IMR-90 (cell line): ENCODE data around the gene PRTG. TPM values are rescaled to one million over a fixed set of nuclear protein-coding genes. Genes with fewer than 3 reads are reported as not detected.

ENCODE experiments used
- ATAC-seq: fragments of 200-7000 bp; cut with Tn5 transposase; 2 replicates; pipeline ENCODE4 v1.9.1; 2020; ENCODE audit warnings: low read depth, mild to moderate bottlenecking, moderate library complexity
- BruUV-seq: library from RNA; stranded (reverse); fragments of 400-500 nt; replicated peaks from 2 replicates; lab custom pipeline; 2021; lab: Mats Ljungman, UMichigan
- CTCF ChIA-PET: fragments of 300-600 bp; formaldehyde crosslinking; extraction: SDS; loops from one replicate; lab custom pipeline; 2021; ENCODE audit warnings: antibody characterized with exemption; lab: Yijun Ruan, JAX
- POLR2A ChIA-PET: fragments of 300-600 bp; sonication (Branson Sonifier 250); formaldehyde crosslinking; loops from one replicate; lab custom pipeline; 2022; ENCODE audit warnings: antibody characterized with exemption; ENCODE audit not compliant: unreplicated experiment; lab: Charles Lee
- DNase-seq: peaks from one replicate; pipeline ENCODE4 v3.0.0; 2013
- H2AFZ ChIP-seq: replicated peaks from 2 replicates; pipeline ENCODE3; 2013; ENCODE audit warnings: low read length, mild to moderate bottlenecking; ENCODE audit not compliant: poor library complexity
- H2AK5ac ChIP-seq: 2 replicates; pipeline ENCODE4 v1.6.1; 2013; ENCODE audit warnings: low read depth, low read length, inconsistent platforms
- H2AK9ac ChIP-seq: replicated peaks from 2 replicates; pipeline ENCODE3; 2013; ENCODE audit warnings: mild to moderate bottlenecking, low read depth, low read length, moderate library complexity; ENCODE audit not compliant: poor library complexity
- H2BK120ac ChIP-seq: 2 replicates; pipeline ENCODE4 v1.6.1; 2013; ENCODE audit warnings: low read depth, low read length, inconsistent platforms
- H2BK15ac ChIP-seq: 3 replicates; pipeline ENCODE4 v1.6.1; 2013; ENCODE audit warnings: low read depth, low read length, inconsistent platforms
- H2BK20ac ChIP-seq: 2 replicates; pipeline ENCODE4 v1.6.1; 2013; ENCODE audit warnings: low read depth, mild to moderate bottlenecking, inconsistent platforms, low read length, moderate library complexity
- H2BK5ac ChIP-seq: 2 replicates; pipeline ENCODE4 v1.6.1; 2013; ENCODE audit warnings: mild to moderate bottlenecking, low read depth, low read length, inconsistent platforms; ENCODE audit not compliant: poor library complexity, severe bottlenecking
- H3K14ac ChIP-seq: replicated peaks from 2 replicates; pipeline ENCODE4 v1.6.1; 2013; ENCODE audit warnings: low read depth, low read length, inconsistent platforms
- H3K18ac ChIP-seq: 2 replicates; pipeline ENCODE4 v1.6.1; 2013; ENCODE audit warnings: low read depth, low read length, control low read depth
- H3K23ac ChIP-seq: 2 replicates; pipeline ENCODE4 v1.6.1; 2013; ENCODE audit warnings: low read depth, low read length, inconsistent platforms
- H3K27ac ChIP-seq: 2 replicates; pipeline ENCODE4 v1.5.1; 2013; ENCODE audit warnings: mild to moderate bottlenecking, control low read depth, low read length; ENCODE audit not compliant: insufficient read depth
- H3K27me3 ChIP-seq: 2 replicates; pipeline ENCODE4 v1.6.1; 2013; ENCODE audit warnings: low read length; ENCODE audit not compliant: control insufficient read depth, insufficient read depth
- H3K36me3 ChIP-seq: 2 replicates; pipeline ENCODE4 v1.6.1; 2013; ENCODE audit warnings: low read length, mixed read lengths; ENCODE audit not compliant: control insufficient read depth, insufficient read depth
- H3K4ac ChIP-seq: 2 replicates; pipeline ENCODE4 v1.6.1; 2013; ENCODE audit warnings: low read depth, low read length, inconsistent platforms
- H3K4me1 ChIP-seq: 2 replicates; pipeline ENCODE4 v1.6.1; 2013; ENCODE audit warnings: low read length, mixed read lengths; ENCODE audit not compliant: control insufficient read depth, insufficient read depth
- H3K4me2 ChIP-seq: 2 replicates; pipeline ENCODE4 v1.6.1; 2013; ENCODE audit warnings: low read depth, mild to moderate bottlenecking, control low read depth, low read length, moderate library complexity
- H3K4me3 ChIP-seq: 2 replicates; pipeline ENCODE4 v1.5.1; 2013; ENCODE audit warnings: low read depth, mild to moderate bottlenecking, control low read depth, low read length, moderate library complexity; ENCODE audit not compliant: insufficient read depth
- H3K56ac ChIP-seq: 2 replicates; pipeline ENCODE4 v1.6.1; 2013; ENCODE audit warnings: low read length, inconsistent platforms; ENCODE audit not compliant: insufficient read depth; ENCODE audit errors: extremely low read depth
- H3K79me1 ChIP-seq, 2 experiments: 2 replicates each; pipeline ENCODE4 v1.6.1; 2013; ENCODE audit warnings: low read length in 2 of 2, inconsistent platforms in 1 of 2, low read depth in 1 of 2
- H3K9ac ChIP-seq: 2 replicates; pipeline ENCODE4 v1.6.1; 2013; ENCODE audit warnings: low read depth, low read length, control low read depth
- H3K9me1 ChIP-seq: 2 replicates; pipeline ENCODE4 v1.6.1; 2013; ENCODE audit warnings: low read length, inconsistent platforms; ENCODE audit not compliant: insufficient read depth
- H3K9me3 ChIP-seq: 2 replicates; pipeline ENCODE4 v1.6.1; 2013; ENCODE audit warnings: low read length; ENCODE audit not compliant: control insufficient read depth, insufficient read depth
- H4K20me1 ChIP-seq: 2 replicates; pipeline ENCODE4 v1.6.1; 2013; ENCODE audit warnings: low read length, inconsistent platforms; ENCODE audit not compliant: insufficient read depth
- H4K5ac ChIP-seq: 2 replicates; pipeline ENCODE4 v1.6.1; 2013; ENCODE audit warnings: mild to moderate bottlenecking, low read depth, low read length, control low read depth
- H4K8ac ChIP-seq, 2 experiments: 2 replicates each; pipeline ENCODE4 v1.6.1; 2013; ENCODE audit warnings: low read depth in 2 of 2, low read length in 2 of 2, control low read depth in 1 of 2, inconsistent platforms in 1 of 2
- H4K91ac ChIP-seq: 2 replicates; pipeline ENCODE4 v1.6.1; 2013; ENCODE audit warnings: low read depth, low read length, inconsistent platforms; ENCODE audit not compliant: insufficient read depth
- CEBPB ChIP-seq: IDR thresholded peaks from 2 replicates; pipeline ENCODE4 v1.6.1; 2012; ENCODE audit warnings: low read depth, low read length, improper control_type of control experiment
- FOS ChIP-seq: fragments of 150-350 bp; IDR thresholded peaks from 2 replicates; pipeline ENCODE4 v1.6.1; 2016; ENCODE audit warnings: low read depth, low read length
- USF2 ChIP-seq: fragments of 150-350 bp; IDR thresholded peaks from 2 replicates; pipeline ENCODE4 v1.6.1; 2017; ENCODE audit warnings: mild to moderate bottlenecking, antibody characterized with exemption, low read length, low read depth
- WGBS, 2 experiments: methylation state at CpG; one replicate each; pipeline versions ENCODE4 v1.1.5 to v1.1.7; 2013; ENCODE audit warnings: missing lambda C conversion rate in 2 of 2; ENCODE audit not compliant: insufficient read length in 1 of 2; ENCODE audit errors: extremely low coverage in 2 of 2; 5-methylcytosine and 5-hydroxymethylcytosine counted together
- dilution Hi-C: fragments of 300-500 bp; cut with HindIII; formaldehyde crosslinking; loops from one replicate; pipeline ENCODE4 v1.14.3; 2018; ENCODE audit warnings: low sequenced_read_pairs; ENCODE audit not compliant: unreplicated experiment
- in situ Hi-C: fragments of 300-500 bp; cut with MboI; formaldehyde crosslinking; loops from 3 replicates; pipeline ENCODE4 v1.14.3; 2019; ENCODE audit warnings: low sequenced_read_pairs, inconsistent platforms, mixed read lengths
- intact Hi-C: fragments of 100-400 bp; cut with micrococcal nuclease; formaldehyde crosslinking; loops from 2 replicates; pipeline ENCODE4 v1.10.0; 2022
- polyA plus RNA-seq, 3 experiments: library from polyadenylated mRNA; depleted of rRNA; stranded (reverse); fragments of >200 nt; gene quantifications; 2 replicates each; pipeline ENCODE4 v1.2.3, GENCODE V29; 2012; ENCODE audit warnings: low replicate concordance in 1 of 3
- total RNA-seq: library from RNA; depleted of rRNA; stranded (reverse); fragments of >200 nt; gene quantifications from 2 replicates; pipeline ENCODE4 v1.2.3, GENCODE V29; 2012

PRTG gene
- total and polyA plus RNA-seq, 2 of the 4 experiments (the other 2 are of a cell fraction): 0.99 to 1.4 TPM

GRCh38 chr15:55791551-55792400 is 48.8 kb upstream of the PRTG start:
- H3K4ac ChIP-seq: peak overlapping the region; percentile 2; the same call in 1 of the 2 replicates
- no peak overlapping the region for H3K9ac ChIP-seq
- peak overlapping the region; percentile 6 for H2BK120ac ChIP-seq
- H3K9me1 ChIP-seq: 0 out of 2 replicates have a peak, but pooled peaks cover 8% of the 10 kb centered on the region
- peak overlapping the region; percentile 15; the same call in 1 of the 2 replicates for H4K91ac ChIP-seq
- no TSS peak for BruUV-seq
- TF ChIP-seq FOS (0 out of 2 replicates have a peak, but pooled peaks have one; percentile 2), USF2 (no peak), CEBPB (0 out of 2 replicates have a peak, but pooled peaks have one; percentile 16)
- H3K27me3 ChIP-seq: no peaks in the 10 kb centered on the region; the same call in 1 of the 2 replicates
- H2BK20ac ChIP-seq: no peak overlapping the region
- H3K4me1 ChIP-seq: peaks cover 10% of the 10 kb centered on the region
- H2AK5ac ChIP-seq: peak overlapping the region; percentile 57; the same call in 1 of the 2 replicates
- no peak overlapping the region for H3K4me3 ChIP-seq
- CTCF ChIA-PET: interaction anchor here (0.9 kb wide), 1 partner anchor 17 kb away, joined by 4 read pairs; no protein-coding TSS in a partner anchor
- H2AK9ac ChIP-seq: peak overlapping the region; percentile 21
- POLR2A ChIA-PET: no interaction called here
- intact Hi-C loops: loop anchor here (10.0 kb wide), 1 partner anchor 277 kb away; no protein-coding TSS in a partner anchor
- H3K36me3 ChIP-seq: no peaks in the 10 kb centered on the region
- no peak overlapping the region for H2BK15ac ChIP-seq
- H4K8ac ChIP-seq: peak overlapping the region in 1 of 2 experiments; percentile 33; a peak in 2 of 4 replicates
- DNase-seq: peak; percentile 49
- peak overlapping the region; percentile 50 for H2AFZ ChIP-seq
- no peak overlapping the region for H3K27ac ChIP-seq
- H3K79me1 ChIP-seq: no peaks in the 10 kb centered on the region
- H3K56ac ChIP-seq: no peak overlapping the region
- H4K5ac ChIP-seq: no peak overlapping the region
- no CpG with 5 or more reads among the region's 3 CpGs for WGBS, 2 experiments
- no peak overlapping the region for H3K23ac ChIP-seq
- H2BK5ac ChIP-seq: no peak overlapping the region
- ATAC-seq: peak; percentile 84
- peak overlapping the region; percentile 70; the same call in 1 of the 2 replicates for H3K14ac ChIP-seq
- in situ Hi-C loops: loop anchor here (25.0 kb wide), 1 partner anchor 129 kb away; no protein-coding TSS in a partner anchor
- dilution Hi-C loops: no loop called here
- peak overlapping the region; percentile 24; the same call in 1 of the 2 replicates for H3K18ac ChIP-seq
- H4K20me1 ChIP-seq: no peaks in the 10 kb centered on the region
- H3K9me3 ChIP-seq: no peaks in the 10 kb centered on the region
- H3K4me2 ChIP-seq: peak overlapping the region; percentile 0; the same call in 1 of the 2 replicates
